Transverse colon (tissue), 4 donors: Measurements from ENCODE around the gene RAB37. TPM values are rescaled to one million over a fixed set of nuclear protein-coding genes. Genes with fewer than 3 reads are reported as not detected.

Source experiments
- DNase-seq: peaks from one replicate; pipeline ENCODE4 v3.0.0-alpha.2; 2019
- H3K27ac ChIP-seq, 4 donors: fragments of 200-600 bp; sonication (generic); 2 replicates each; pipeline ENCODE4 v1.5.1; 2016 to 2018; ENCODE audit warnings: inconsistent platforms in 4 of 4
- H3K27me3 ChIP-seq: fragments of 200-600 bp; sonication (generic); 2 replicates; pipeline ENCODE4 v1.5.1; 2017; ENCODE audit warnings: inconsistent platforms
- H3K36me3 ChIP-seq, 4 donors: fragments of 200-600 bp; sonication (generic); 2 replicates each; pipeline ENCODE4 v1.5.1; 2017 to 2019; ENCODE audit warnings: inconsistent platforms in 4 of 4
- H3K4me1 ChIP-seq, 4 donors: fragments of 200-600 bp; sonication (generic); 2 replicates each; pipeline ENCODE4 v1.5.1; 2017 to 2020; ENCODE audit warnings: inconsistent platforms in 4 of 4
- H3K4me3 ChIP-seq, 4 donors: fragments of 200-600 bp; sonication (generic); 1 replicate in 1 of 4; 2 replicates in 3 of 4; pipeline versions ENCODE4 v1.5.1 to v1.6.1; 2017 to 2019; ENCODE audit warnings: inconsistent platforms in 4 of 4
- H3K9me3 ChIP-seq, 2 donors: fragments of 200-600 bp; sonication (generic); 2 replicates each; pipeline ENCODE4 v1.5.1; 2017 to 2019; ENCODE audit warnings: inconsistent platforms in 2 of 2
- EP300 ChIP-seq: sonication (generic); formaldehyde crosslinking; IDR thresholded peaks from one replicate; pipeline ENCODE4 v1.6.1; 2017; ENCODE audit warnings: antibody characterized with exemption, low read depth
- POLR2A ChIP-seq: fragments of 450-650 bp; IDR thresholded peaks from one replicate; pipeline ENCODE4 v1.6.1; 2016; ENCODE audit warnings: antibody characterized with exemption, mild to moderate bottlenecking, moderate library complexity
- POLR2AphosphoS5 ChIP-seq, 3 donors: sonication (generic); formaldehyde crosslinking; IDR thresholded peaks; one replicate each; pipeline ENCODE4 v1.6.1; 2016; ENCODE audit warnings: antibody characterized with exemption in 3 of 3
- WGBS, 2 donors: methylation state at CpG; one replicate each; pipeline ENCODE4 v1.1.5; 2018; ENCODE audit warnings: low coverage in 1 of 2; 5-methylcytosine and 5-hydroxymethylcytosine counted together
- in situ Hi-C, 4 donors: fragments of 200-750 bp; cut with MboI; loops; one replicate each; pipeline versions ENCODE4 v1.15.0 to v1.15.1; 2017; ENCODE audit warnings: low sequenced_read_pairs in 3 of 4, low pct_ligation_motif_present in 1 of 4, low pct_unique_long_range_greater_than_20kb in 1 of 4
- intact Hi-C: fragments of 100-400 bp; cut with DNase I; formaldehyde crosslinking; loops from one replicate; pipeline ENCODE4 v1.15.1; 2023; ENCODE audit warnings: low total_unique reads
- total RNA-seq, 4 donors: library from RNA; depleted of rRNA; stranded (reverse); fragments of >200 nt; gene quantifications; one replicate each; pipeline ENCODE4 v1.1.0, GENCODE V29; 2016
- TF ChIP-seq, protein P1 (sequence below), 5 experiments: fragments of 200-600 bp in 3 of 5; fragments of 450-650 bp in 2 of 5; sonication (generic) in 3 of 5; IDR thresholded peaks; 1 replicate in 2 of 5; 2 replicates in 3 of 5; pipeline ENCODE4 v1.5.1; 2016 to 2017; ENCODE audit warnings: antibody characterized with exemption in 5 of 5, inconsistent platforms in 3 of 5, mild to moderate bottlenecking in 2 of 5, moderate library complexity in 1 of 5

Gene RAB37
- total RNA-seq, 4 donors from 2014 or later = 5.2 to 10.5 (median 5.4) TPM; not detected in 1

- intact Hi-C loops (no loop called here), in situ Hi-C loops (no loop called here)
- Histone ChIP-seq H3K4me3 (peak overlapping the region; percentile 5 to 75 (median 71)), H3K4me1 (peaks cover 10 to 35% (median 17%) of the 10 kb centered on the region in 4 donors), H3K9me3 (no peaks in the 10 kb centered on the region), H3K27me3 (no peaks in the 10 kb centered on the region), H3K27ac (peak overlapping the region; percentile 67 to 81 (median 80)), H3K36me3 (peaks cover 0 to 12% (median under 1%) of the 10 kb centered on the region in 4 donors)
- no peak for DNase-seq
- WGBS, 2 donors = 44% methylated on average over 10 of the region's 10 CpGs; no CpG with 5 or more reads in 1 of the 2 donors
- TF ChIP-seq, protein P1, sequence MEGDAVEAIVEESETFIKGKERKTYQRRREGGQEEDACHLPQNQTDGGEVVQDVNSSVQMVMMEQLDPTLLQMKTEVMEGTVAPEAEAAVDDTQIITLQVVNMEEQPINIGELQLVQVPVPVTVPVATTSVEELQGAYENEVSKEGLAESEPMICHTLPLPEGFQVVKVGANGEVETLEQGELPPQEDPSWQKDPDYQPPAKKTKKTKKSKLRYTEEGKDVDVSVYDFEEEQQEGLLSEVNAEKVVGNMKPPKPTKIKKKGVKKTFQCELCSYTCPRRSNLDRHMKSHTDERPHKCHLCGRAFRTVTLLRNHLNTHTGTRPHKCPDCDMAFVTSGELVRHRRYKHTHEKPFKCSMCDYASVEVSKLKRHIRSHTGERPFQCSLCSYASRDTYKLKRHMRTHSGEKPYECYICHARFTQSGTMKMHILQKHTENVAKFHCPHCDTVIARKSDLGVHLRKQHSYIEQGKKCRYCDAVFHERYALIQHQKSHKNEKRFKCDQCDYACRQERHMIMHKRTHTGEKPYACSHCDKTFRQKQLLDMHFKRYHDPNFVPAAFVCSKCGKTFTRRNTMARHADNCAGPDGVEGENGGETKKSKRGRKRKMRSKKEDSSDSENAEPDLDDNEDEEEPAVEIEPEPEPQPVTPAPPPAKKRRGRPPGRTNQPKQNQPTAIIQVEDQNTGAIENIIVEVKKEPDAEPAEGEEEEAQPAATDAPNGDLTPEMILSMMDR (IDR thresholded peaks at IDR 0.05) = no peak
- no peak for TF ChIP-seq EP300
- no peak for TF ChIP-seq POLR2A
- TF ChIP-seq POLR2AphosphoS5 (IDR thresholded peaks at IDR 0.05) = no peak
Measured at GRCh38 chr17:74776990-74777389, 39.9 kb downstream of the RAB37 start.

GRCh38 chr17:74777901-74778515 lies 41.0 kb downstream of the RAB37 start:
- in situ Hi-C loops (no loop called here), intact Hi-C loops (no loop called here)
- H3K27me3 ChIP-seq = no peaks in the 10 kb centered on the region
- H3K4me1 ChIP-seq = peaks cover 10 to 35% (median 17%) of the 10 kb centered on the region in 4 donors
- no peak overlapping the region for H3K27ac ChIP-seq
- WGBS, 2 donors = 72 to 75% methylated on average over 5 to 6 of the region's 6 CpGs
- DNase-seq = no peak
- no peaks in the 10 kb centered on the region for H3K9me3 ChIP-seq
- TF ChIP-seq EP300 (no peak), POLR2A (no peak)
- peaks cover 0 to 4% (median 0%) of the 10 kb centered on the region in 4 donors for H3K36me3 ChIP-seq
- no peak overlapping the region for H3K4me3 ChIP-seq

GRCh38 chr17:74778960-74779359 lies 41.9 kb downstream of the RAB37 start:
- Histone ChIP-seq H3K27me3 (no peaks in the 10 kb centered on the region), H3K4me1 (peaks cover 10 to 35% (median 17%) of the 10 kb centered on the region in 4 donors), H3K9me3 (no peaks in the 10 kb centered on the region), H3K27ac (peak overlapping the region in 1 of 4 donors; percentile 56), H3K4me3 (no peak overlapping the region), H3K36me3 (no peaks in the 10 kb centered on the region)
- intact Hi-C loops (no loop called here), in situ Hi-C loops (no loop called here)
- TF ChIP-seq POLR2A = no peak
- TF ChIP-seq, protein P1 (IDR thresholded peaks at IDR 0.05) = no peak
- TF ChIP-seq POLR2AphosphoS5 (IDR thresholded peaks at IDR 0.05) = no peak
- TF ChIP-seq EP300 = no peak
- no peak for DNase-seq
- 59 to 71% methylated on average over 1 to 5 of the region's 5 CpGs for WGBS, 2 donors

- H3K27me3 ChIP-seq = no peaks in the 10 kb centered on the region
- peaks cover 10 to 35% (median 17%) of the 10 kb centered on the region in 4 donors for H3K4me1 ChIP-seq
- WGBS, 2 donors = 86 to 90% methylated on average over 4 to 8 of the region's 8 CpGs
- in situ Hi-C loops (no loop called here), intact Hi-C loops (no loop called here)
- H3K27ac ChIP-seq = peak overlapping the region; percentile 38 to 65 (median 50)
- H3K9me3 ChIP-seq = no peaks in the 10 kb centered on the region
- no peak overlapping the region for H3K4me3 ChIP-seq
- TF ChIP-seq EP300 (no peak), POLR2A (no peak), POLR2AphosphoS5 (IDR thresholded peaks at IDR 0.05) (no peak)
- TF ChIP-seq, protein P1 (IDR thresholded peaks at IDR 0.05) = no peak
- DNase-seq = no peak
- H3K36me3 ChIP-seq = no peaks in the 10 kb centered on the region
Measured at GRCh38 chr17:74779501-74779900, 42.4 kb downstream of the RAB37 start.
